Measurements from ENCODE around the gene GLDN. TPM values are rescaled to one million over a fixed set of nuclear protein-coding genes. Genes with fewer than 3 reads are reported as not detected.

The GLDN gene
- total RNA-seq, 4 donors from 2014 or later: 0.48 to 3.7 (median 2.6) TPM; not detected in 1

- H3K4me3 ChIP-seq: no peak overlapping the region
- no peaks in the 10 kb centered on the region for H3K27me3 ChIP-seq
- 79% methylated on average over 1 of the region's 1 CpG; no CpG with 5 or more reads in 1 of the 2 donors for WGBS, 2 donors (ENCODE audit: low coverage in 1 of 2)
- H3K4me1 ChIP-seq: no peaks in the 10 kb centered on the region
- H3K27ac ChIP-seq: no peak overlapping the region
- no peaks in the 10 kb centered on the region for H3K9me3 ChIP-seq
- TF ChIP-seq EP300 (IDR thresholded peaks at IDR 0.05; ENCODE audit: low read depth): no peak
- no peaks in the 10 kb centered on the region for H3K36me3 ChIP-seq
- DNase-seq: no peak
- intact Hi-C loops (cut with DNase I; ENCODE audit: low total_unique reads) (no loop called here), in situ Hi-C loops (cut with MboI; ENCODE audit: low pct_ligation_motif_present in 1 of 4, low pct_unique_long_range_greater_than_20kb in 1 of 4, low sequenced_read_pairs in 3 of 4) (no loop called here)
Measured at GRCh38 chr15:51424780-51425179, 83.3 kb downstream of the GLDN start.

GRCh38 chr15:51425517-51426040 is 84.1 kb downstream of the GLDN start:
- no peak overlapping the region for H3K27ac ChIP-seq
- H3K27me3 ChIP-seq: no peaks in the 10 kb centered on the region
- intact Hi-C loops (cut with DNase I; ENCODE audit: low total_unique reads): no loop called here
- WGBS, 2 donors (ENCODE audit: low coverage in 1 of 2): 18 to 50% methylated on average over 1 of the region's 1 CpG
- H3K36me3 ChIP-seq: no peaks in the 10 kb centered on the region
- no peak overlapping the region for H3K4me3 ChIP-seq
- DNase-seq: no peak
- H3K9me3 ChIP-seq: no peaks in the 10 kb centered on the region
- H3K4me1 ChIP-seq: no peaks in the 10 kb centered on the region
- TF ChIP-seq POLR2AphosphoS5 (IDR thresholded peaks at IDR 0.05) (no peak), CTCF (IDR thresholded peaks at IDR 0.05) (no peak)
- in situ Hi-C loops (cut with MboI; ENCODE audit: low pct_ligation_motif_present in 1 of 4, low pct_unique_long_range_greater_than_20kb in 1 of 4, low sequenced_read_pairs in 3 of 4): no loop called here

DNA sequence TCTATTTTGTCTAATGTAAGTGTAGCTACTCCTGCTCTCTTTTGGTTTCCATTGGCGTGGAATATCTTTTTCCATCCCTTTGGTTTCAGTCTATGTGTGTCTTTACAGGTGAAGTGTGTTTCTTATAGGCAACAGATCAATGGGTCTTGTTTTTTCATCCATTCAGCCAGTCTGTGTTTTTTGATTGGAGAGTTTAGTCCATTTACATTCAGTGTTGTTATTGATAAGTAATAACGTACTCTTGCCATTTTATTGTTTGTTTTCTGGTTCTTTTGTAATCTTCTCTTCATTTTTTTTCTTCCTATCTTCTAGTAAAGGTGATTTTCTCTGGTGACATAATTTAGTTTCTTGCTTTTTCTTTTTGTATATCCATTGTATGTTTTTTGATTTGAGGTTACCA is 97.1 kb downstream of the GLDN start:
- Histone ChIP-seq H3K9me3 (no peaks in the 10 kb centered on the region), H3K27me3 (no peaks in the 10 kb centered on the region), H3K27ac (no peak overlapping the region), H3K4me1 (no peaks in the 10 kb centered on the region), H3K4me3 (no peak overlapping the region), H3K36me3 (no peaks in the 10 kb centered on the region)
- TF ChIP-seq CTCF (IDR thresholded peaks at IDR 0.05) (no peak), EP300 (IDR thresholded peaks at IDR 0.05; ENCODE audit: low read depth) (no peak), POLR2A (IDR thresholded peaks at IDR 0.05) (no peak), POLR2AphosphoS5 (IDR thresholded peaks at IDR 0.05) (no peak)
- no peak for DNase-seq
- in situ Hi-C loops (cut with MboI; ENCODE audit: low pct_ligation_motif_present in 1 of 4, low pct_unique_long_range_greater_than_20kb in 1 of 4, low sequenced_read_pairs in 3 of 4): no loop called here
- 77 to 91% methylated on average over 2 of the region's 2 CpGs for WGBS, 2 donors (ENCODE audit: low coverage in 1 of 2)
- intact Hi-C loops (cut with DNase I; ENCODE audit: low total_unique reads): no loop called here

- in situ Hi-C loops (cut with MboI; ENCODE audit: low pct_ligation_motif_present in 1 of 4, low pct_unique_long_range_greater_than_20kb in 1 of 4, low sequenced_read_pairs in 3 of 4): no loop called here
- no peaks in the 10 kb centered on the region for H3K9me3 ChIP-seq
- 90% methylated on average over 3 of the region's 4 CpGs; no CpG with 5 or more reads in 1 of the 2 donors for WGBS, 2 donors (ENCODE audit: low coverage in 1 of 2)
- DNase-seq: no peak
- intact Hi-C loops (cut with DNase I; ENCODE audit: low total_unique reads): no loop called here
- H3K27ac ChIP-seq: no peak overlapping the region
- no peak for TF ChIP-seq CTCF (IDR thresholded peaks at IDR 0.05)
- no peak for TF ChIP-seq POLR2A (IDR thresholded peaks at IDR 0.05)
- TF ChIP-seq POLR2AphosphoS5 (IDR thresholded peaks at IDR 0.05): no peak
- TF ChIP-seq EP300 (IDR thresholded peaks at IDR 0.05; ENCODE audit: low read depth): no peak
- peaks cover 0 to 10% (median 4%) of the 10 kb centered on the region in 4 donors for H3K36me3 ChIP-seq
- no peaks in the 10 kb centered on the region for H3K4me1 ChIP-seq
- no peaks in the 10 kb centered on the region for H3K27me3 ChIP-seq
- H3K4me3 ChIP-seq: no peak overlapping the region
Measured at GRCh38 chr15:51443282-51443914, 101.9 kb downstream of the GLDN start.

GRCh38 chr15:51444112-51444511 is 102.7 kb downstream of the GLDN start:
- 93% methylated on average over 1 of the region's 1 CpG; no CpG with 5 or more reads in 1 of the 2 donors for WGBS, 2 donors (ENCODE audit: low coverage in 1 of 2)
- TF ChIP-seq POLR2A (IDR thresholded peaks at IDR 0.05): no peak
- intact Hi-C loops (cut with DNase I; ENCODE audit: low total_unique reads): no loop called here
- no peak overlapping the region for H3K4me3 ChIP-seq
- in situ Hi-C loops (cut with MboI; ENCODE audit: low pct_ligation_motif_present in 1 of 4, low pct_unique_long_range_greater_than_20kb in 1 of 4, low sequenced_read_pairs in 3 of 4): no loop called here
- H3K27ac ChIP-seq: no peak overlapping the region
- H3K27me3 ChIP-seq: no peaks in the 10 kb centered on the region
- peaks cover 0 to 15% (median 6%) of the 10 kb centered on the region in 4 donors for H3K36me3 ChIP-seq
- no peaks in the 10 kb centered on the region for H3K9me3 ChIP-seq
- no peak for DNase-seq
- H3K4me1 ChIP-seq: no peaks in the 10 kb centered on the region

Data from transverse colon (tissue), 4 donors.